Activated CD8-positive, alpha-beta memory T cell treated with anti-CD3 and anti-CD28 coated beads for 4 hours (primary cell): ENCODE data around the gene CCDC9.

Experiments
- DNase-seq, 2 donors: peaks; one replicate each; pipeline ENCODE4 v3.0.0-alpha.2; 2020; ENCODE audit warnings: low read depth in 2 of 2

The CCDC9 gene

DNA sequence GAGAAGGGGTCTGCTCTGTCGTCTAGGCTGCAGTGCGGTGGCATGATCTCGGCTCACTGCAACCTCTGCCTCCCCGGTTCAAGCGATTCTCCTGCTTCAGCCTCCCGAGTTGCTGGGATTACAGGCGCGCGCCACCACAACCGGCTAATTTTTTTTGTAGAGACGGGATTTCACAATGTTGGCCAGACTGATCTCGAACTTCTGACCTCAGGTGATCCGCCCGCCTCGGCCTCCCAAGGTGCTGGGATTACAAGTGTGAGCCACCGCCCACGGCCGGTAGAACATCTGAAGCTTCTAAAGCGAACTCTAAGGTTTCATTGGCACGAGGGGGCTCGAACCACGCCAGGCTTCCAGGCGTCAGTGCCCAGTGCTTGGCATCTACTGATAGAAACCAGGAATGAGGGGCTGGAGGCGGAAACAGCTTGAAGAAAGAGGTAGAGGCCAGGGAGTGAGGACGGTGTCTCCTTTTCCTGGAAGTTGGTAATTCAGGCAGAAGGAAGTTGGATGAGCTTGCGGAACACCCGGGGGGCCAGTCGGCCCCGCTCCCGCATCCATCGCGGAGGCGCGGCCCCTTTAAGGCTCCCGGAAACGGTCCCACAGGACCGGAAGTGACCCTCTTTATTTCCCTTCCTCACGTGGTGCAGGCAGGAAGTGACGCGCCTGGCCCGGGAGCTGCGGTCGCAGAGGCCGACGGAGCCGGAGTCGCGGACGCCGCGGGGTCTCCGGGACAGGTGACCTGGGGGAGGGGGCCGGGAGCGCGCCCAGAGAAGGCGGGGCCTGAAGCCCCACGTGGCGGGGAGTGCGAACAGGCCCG lies at the start of gene CCDC9:
Gene CCDC9 (plus strand): TSS at position 647 of the 814 bp plus-strand sequence. CDS start 1,876 bp downstream, outside the sequence.
- peak in 1 of 2 donors; percentile 81 for DNase-seq

DNA sequence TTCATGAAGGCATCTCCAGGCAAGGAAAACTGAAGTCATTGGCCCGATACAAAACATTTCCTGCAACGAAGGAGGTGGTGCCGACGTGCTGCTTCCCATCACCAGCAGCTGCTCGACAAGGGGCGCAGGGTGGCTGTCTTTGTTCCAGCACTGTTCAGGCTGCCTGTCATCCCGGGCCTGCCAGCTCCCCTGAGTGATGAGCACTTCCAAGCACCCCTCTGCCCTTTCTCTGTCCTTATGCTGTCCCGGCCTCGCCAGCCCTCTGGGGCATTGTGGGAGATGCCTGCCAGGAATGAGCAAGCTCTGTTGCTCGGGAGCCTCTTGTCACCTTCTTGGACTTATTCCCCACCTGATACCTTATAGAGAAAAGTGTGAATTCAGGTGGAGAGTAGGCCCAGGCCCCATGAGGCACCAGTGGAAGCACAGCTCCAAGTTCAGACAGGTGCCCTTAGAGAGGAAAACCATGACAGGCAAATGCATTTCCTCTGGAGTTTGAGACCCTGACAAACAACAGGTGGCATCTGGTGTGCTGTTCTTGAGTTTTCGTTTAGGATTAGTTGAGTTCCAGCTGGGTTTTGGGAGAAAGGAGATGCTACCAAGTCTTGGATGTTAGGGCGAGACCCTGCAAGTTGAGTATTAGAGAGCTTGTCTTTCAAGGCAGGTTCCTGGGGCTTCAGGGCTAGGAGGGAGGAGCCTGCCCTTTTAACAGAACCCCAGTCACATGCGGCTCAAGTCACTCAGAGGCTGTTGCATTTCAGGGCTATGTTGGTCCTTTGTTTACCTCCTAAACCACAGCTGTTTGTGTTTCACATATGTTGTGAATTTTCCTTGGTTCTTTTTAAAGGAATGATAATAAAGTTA lies 46.8 kb upstream of the CCDC9 start:
- no peak for DNase-seq

DNA sequence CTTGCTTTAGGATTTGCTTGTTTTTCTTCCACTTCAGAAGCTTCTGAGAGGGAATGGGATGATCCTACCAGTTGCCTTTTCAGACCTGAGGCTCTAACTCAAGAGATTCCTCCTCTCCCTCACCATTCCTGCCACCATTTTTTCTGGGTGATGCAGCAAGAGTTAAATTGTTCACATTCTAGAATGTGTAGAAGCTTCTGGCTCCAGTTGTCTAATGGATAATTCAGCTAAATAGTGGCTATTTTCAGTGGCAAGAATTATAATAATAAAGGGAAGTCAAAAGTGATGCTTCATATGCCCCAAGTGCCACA lies 46.2 kb upstream of the CCDC9 start:
- DNase-seq = no peak

DNA sequence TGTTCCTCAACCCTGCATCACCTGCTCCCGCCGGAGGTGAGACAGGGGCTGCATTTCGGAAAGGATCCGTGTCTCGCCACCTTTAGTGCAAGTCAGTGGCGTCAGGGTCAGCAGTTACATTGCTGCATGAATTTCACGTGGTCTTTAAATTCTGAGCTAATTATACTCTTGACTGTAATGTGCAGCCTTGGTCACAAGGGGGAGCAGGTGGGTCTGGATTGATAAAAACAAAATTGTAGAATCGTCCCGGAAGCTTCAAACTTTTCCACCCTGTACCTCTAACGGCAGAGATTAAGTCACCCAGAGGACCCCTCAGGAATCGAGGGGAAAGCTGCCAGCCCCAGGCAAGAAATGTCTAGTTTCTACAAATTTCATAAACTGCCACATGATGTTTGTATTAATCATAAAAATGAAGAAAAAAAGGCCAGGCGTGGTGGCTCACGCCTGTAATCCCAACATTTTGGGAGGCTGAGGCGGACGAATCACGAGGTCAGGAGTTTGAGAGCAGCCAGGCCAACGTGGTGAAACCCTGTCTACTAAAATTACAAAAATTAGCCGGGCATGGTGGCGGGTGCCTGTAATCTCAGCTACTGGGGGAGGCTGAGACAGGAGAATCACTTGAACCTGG lies 45.5 kb upstream of the CCDC9 start:
- DNase-seq = peak; percentile 65 to 66

DNA sequence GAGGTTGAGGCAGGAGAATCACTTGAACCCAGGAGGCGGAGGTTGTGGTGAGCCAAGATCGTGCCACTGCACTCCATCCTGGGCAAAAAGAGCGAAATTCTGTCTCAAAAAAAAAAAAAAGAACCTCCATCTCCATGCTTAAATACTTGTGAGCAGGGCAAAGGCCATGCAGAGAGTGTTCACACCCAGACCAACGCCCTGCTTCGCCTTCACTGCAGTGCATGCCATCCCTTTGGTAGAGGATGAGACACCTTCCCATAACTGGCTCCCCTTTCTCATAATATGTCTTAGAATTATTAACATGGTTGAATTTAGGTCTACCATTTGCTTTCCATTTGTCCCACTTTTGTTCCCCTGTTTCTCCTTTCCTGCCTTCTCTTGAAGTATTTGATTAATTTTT lies 40.7 kb upstream of the CCDC9 start:
- no peak for DNase-seq

DNA sequence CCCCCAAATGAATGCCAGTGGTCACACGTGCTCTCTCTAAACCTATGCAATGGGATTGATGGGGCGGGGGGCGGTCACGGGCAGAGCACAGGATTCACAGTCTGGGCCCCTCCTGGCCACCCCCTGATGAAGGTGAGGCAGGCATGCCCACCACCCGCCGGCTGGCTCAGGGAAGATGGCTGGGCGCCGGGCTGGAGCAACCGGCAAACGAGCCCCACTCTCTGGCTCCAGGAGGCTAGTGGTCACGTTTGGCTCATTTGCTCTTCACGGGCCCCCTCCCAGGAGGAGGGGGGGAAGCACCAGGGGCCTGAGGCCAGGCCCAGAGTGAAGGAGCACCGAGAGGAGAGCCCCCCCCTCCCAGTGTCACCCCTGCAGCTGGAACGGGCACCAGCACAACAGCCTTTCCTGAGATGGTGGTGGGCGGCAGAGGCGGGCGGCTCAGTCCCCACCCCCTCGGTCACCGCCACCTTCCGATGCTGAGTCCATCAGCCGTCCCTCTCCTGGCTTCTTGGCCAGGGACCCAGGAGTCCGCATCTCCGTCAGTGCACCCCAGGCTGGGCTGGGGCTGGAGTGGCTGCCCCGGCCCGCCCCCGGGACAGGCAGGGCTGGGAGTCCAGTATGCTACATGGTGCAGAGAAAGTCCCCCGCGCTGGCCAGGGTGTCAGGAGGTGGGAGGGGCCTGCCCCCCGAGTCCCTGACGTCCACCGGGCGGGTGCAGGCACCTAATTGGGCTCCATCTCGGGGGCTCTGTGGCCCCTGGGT lies 35.1 kb upstream of the CCDC9 start:
- no peak for DNase-seq

DNA sequence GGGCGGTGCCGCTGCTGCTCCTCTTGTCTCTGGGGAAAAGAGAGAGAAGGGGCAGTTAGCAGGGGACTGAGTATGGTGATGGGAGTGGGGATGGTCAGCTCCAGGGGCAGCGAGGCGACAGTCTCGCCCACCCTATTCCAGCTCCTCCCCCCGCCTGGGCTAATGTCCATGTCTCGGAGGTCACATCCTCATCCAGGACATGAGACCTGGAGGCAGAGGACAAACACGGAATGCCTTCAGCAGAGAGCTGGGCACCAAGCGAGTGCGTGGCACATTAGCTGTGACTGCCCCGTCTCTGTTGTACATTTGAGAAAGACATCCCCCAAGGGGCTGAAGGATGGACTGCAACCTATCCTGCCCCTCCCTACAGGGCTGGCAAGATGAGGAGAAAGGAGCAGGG lies 34.4 kb upstream of the CCDC9 start:
- DNase-seq = no peak

DNA sequence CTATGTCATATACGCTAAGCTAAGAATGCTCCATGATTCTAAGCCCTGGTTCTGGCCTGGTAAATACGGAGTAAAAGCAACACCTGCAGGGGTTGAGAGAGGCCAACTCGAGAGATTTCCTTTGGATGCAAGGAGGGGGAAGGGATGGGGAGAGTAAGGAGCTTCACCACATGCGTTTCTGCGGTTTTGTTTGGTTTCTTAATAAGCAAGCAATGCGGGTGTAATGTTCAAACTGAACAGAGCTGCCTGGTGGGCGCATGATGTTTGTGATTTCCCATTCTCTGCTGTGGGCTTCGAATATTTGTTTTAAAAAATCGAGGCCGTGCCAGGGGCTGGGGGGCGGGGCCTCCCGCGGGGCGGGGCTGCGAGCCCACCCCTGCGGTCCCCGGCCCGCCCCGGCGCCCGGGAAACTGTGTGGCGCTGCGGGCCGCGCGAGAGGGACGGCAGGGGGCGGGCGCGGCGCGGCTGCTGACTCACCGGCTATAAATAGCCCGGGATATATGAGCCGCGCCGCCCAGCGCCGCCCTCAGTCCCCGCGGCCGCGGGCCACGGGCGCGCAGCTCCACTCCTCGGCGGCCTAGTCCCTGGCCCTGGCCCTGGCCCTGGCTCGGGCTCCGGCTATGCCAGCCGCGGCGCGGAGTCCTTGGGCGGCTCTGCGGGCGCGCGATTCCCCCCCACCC lies 30.4 kb upstream of the CCDC9 start:
- DNase-seq = peak; percentile 70 to 75

DNA sequence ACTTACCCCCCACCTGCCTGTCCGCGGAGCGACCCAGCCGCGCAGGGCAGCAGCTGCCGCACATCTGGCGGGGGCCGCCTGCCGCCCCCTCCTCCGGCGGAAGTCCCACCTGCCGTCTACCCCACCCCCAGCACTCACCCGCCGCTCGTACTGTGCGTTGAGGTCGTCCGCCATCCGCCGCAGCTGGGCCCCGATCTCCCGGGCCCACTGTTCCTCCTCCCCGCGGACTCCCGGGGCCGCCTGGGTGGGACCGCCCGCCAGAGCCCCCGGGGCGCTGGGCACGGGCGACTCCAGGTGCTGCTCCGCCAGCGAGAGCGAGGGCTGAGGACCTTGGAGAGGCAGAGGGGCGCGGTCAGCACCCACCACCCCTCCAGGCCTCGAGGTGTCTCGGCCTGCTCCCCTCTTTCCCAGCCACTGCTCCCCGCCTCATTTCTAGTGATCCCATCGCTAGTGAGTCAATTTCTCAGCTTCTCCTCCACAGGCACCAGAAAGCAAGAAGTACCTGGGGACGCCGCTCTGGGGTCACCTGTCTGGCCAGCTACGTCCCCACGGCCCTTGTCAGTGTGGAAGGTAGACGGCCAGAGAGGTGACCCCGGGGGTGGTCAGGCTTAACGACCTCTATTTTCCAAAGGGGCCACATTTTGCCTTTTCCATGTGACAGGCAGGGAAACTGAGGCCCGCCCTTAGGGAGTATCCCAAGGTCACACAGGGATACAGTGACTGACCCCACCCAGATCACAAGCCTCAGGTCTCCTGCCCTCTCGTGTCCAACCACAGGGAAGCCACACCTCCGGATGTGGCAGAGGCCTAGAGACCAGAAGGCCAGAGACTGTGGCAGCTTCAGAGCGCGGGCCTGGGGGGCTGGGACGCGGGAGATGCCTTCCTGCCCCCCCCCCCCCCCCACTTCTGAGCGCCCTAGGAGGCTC lies 29.6 kb upstream of the CCDC9 start:
- DNase-seq = no peak

DNA sequence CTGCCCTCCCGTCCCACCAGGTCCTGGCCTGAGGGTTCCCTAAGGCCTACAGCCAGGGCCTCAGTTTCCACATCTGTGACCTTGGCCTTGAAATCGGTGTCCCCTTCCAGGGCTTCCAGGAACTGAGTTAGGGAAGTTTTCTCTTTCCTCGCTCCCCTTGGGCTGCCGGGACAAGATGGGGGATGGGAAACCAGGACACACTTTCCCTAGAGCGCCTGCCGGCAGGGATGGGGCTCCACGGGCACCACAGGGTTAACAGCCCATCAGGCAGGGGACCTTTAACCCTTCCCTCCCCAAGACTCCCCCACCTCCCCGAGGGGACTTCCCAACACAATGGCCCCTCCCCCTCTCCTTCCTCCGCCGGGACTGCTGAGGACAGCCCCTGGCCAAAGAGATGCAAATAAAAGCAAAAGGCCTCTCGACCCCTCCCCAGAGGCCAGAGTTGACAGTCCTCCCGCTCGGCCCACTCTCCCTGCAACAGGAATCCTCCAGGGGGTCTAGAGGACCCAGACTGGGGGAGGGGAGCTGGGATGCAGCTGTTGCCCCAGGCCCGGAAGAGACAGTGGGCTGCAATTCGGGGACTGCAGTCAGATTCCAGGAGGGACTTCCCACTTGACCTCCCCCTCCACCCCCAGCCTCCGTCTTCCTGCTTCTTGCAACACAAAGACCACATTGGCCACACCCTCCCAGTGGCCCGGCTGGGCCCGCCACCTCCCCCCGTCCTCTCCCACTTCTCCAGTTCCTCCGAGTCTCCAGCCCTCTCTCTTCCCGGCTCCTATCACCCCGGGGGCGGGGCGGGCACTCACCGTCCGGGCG lies 28.8 kb upstream of the CCDC9 start:
- no peak for DNase-seq

DNA sequence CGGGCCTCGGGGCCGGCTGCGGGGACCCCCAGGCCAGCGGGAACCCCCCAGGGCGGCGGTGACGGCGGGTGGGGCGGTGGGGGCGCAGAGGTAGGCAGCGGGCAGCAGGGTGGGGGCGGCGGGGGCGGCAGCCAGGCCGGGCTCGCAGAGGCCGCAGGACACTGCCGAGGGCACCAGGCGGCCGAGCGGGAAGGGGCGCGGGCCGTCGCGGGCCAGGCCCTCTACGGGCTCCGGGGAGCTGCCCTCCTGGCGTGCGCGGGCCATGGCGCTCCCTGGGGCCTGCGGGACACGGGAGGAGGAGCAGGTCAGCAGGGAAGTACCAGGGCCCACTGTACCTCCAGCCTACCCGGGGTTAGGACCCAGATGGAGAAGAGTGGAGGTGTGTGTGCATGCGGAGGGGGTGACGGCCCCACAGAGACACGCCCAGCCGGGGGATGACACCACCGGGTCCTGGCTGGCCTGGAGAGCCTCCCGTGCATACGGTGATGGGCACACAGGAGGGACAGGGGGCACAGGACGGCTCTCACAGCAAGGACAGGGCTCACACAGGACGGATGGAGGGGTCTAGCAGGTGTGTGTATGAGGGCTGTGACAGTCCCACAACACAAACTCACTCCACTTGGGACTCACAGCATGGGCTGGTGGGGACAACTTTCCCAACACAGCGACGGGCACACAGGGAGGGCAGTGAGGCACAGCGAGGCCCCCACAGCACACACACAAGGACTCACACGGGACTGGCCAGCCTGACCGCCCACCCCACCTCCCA lies 28.0 kb upstream of the CCDC9 start:
- no peak for DNase-seq

DNA sequence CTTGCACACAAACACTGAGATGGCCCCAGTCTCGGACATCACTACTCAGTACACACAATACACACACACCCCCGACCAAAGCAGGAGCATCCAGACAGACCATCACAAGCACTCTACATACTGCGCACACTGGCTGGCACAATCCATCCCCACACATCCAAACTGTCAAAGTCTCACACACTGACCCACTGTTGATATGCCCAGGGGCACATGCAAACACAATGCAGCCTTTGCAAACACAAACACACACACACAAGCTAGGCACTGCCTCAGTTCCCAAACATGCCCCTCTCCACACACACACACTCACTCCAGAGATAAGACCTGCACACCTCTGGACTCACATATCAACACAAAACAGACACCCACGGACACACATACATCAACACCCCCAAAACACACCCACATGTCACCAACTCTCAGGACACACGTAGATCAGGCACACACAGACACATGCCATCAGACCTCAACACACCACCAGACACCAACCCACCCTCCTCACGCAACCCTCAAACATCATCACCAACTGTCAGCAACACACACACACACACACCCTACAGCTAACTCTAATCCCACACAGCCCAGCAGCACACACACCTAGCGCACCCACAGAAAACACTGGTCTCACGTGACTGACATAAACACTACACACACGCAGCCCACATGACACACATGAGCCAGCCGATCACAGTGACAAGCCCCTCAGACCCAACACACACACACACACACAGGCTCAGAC lies 27.2 kb upstream of the CCDC9 start:
- DNase-seq = no peak

DNA sequence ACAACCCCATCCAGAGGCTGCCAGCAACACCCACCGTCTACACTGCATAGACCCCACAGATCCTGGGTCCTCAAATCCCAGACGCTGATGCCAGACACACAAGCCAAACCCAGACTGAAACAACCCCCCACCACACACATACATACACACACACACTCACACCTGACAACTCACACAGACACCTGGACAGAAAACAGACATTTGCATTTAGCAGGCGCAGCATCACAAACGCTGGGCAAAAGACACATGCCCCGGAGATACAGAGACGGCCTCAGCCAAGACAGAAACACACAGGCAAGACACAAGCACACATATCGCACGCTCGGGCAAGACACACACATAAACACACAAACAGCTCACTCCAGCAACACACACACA lies 26.7 kb upstream of the CCDC9 start:
- DNase-seq = no peak

DNA sequence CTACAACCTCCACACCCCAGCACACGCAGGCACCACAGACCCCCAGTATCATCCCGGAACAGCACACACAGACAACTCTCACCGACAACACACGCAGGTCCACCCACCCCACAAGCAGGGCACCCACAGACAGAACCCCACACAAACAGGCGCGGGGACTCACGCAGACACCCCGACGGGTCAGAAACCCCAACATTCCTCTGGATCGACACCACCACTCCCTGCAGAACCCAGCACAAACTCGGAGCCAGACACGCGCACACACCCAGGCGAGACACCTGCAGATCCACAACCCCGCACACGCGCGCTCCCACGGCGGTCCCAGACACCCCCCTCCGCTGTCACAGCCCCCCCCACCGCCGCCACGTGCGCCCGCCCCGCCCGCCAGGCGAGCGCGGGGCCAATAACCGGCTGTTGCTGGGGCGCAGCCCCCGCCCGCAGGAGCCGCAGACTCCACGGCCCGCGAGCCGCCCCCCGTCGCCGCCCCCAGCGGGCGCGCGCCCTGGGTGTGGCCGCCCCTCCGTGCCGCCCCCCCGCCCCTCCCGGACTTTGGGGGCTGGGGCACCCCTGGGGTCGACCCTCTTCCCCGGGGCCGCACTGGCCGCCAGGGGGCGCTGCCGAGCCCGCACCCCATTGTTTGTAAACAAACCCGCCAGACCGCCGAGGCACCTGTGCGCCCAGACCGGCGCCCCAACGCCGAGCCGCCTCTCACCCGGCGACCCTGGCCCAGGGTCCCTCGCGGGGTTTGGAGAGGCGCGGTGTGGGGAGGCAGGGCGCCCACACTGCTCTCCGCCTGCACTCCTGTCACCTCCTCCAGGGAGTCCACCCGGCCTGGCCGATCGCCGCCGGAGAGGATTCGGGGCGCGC lies 26.0 kb upstream of the CCDC9 start:
- DNase-seq = peak in 1 of 2 donors; percentile 62

DNA sequence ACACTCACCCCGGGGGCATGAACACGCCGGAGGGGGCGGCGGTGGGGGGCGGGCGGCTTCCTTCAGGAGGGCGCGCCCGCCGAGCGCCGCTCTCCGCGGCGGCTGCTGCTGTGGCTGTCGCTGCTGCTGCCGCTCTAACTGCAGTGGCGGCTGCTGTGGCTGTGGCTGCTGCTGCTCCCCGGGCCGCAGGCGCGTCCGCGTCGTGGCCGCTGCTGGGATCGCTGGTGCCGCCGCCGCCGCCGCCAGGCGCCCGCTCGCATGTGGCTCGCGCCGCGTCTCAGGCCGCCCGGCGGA lies 25.5 kb upstream of the CCDC9 start, which contains the start of gene BBC3:
Gene BBC3 (minus strand): TSS at position 279 of the 294 bp plus-strand sequence. CDS start 2,768 bp downstream, outside the sequence.
- DNase-seq = no peak

DNA sequence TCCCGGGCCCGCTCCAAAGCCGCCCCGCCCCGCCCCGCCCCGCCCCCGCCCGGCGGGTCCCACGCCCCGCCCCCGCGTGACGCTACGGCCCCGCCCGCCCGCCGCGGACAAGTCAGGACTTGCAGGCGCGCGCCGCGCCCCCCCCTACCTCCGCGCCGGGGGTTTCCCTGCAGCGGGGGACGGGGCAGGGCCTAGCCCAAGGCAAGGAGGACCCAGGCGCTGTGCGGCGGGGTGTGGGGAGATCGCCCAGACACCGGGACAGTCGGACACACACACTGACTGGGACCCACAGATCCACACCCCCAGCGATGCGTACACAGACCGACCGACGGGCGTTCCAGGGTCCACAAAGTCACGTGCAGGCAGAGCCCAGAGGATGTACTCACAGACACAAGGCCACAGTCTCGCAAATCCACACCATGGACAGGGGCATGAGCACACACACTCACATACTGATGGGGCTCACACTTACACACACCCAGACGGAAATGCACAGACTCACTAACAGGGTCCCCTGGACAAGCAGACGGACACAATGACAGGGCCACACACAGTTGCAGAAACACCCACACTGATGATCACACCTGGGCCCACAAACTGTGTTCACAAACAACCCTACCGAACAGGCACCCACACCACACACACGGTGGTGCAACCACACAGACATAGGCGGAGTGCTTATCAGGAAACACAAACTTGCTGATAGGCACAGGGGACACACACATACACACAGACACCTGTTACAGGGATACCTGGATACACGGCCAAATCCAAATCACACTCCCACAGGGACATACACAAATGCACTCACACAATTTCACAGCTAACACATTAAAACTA lies 24.9 kb upstream of the CCDC9 start:
- DNase-seq = peak; percentile 86 to 87
